Breast epithelium (tissue), 3 donors: ENCODE results near the gene CLCN7.

Experiments
- CTCF ChIP-seq, 3 donors: fragments of 450-650 bp; IDR thresholded peaks; one replicate each; pipeline ENCODE4 v1.5.1; 2016 to 2017; ENCODE audit warnings: antibody characterized with exemption in 3 of 3, mild to moderate bottlenecking in 3 of 3, moderate library complexity in 3 of 3
- POLR2A ChIP-seq: fragments of 450-650 bp; IDR thresholded peaks from one replicate; pipeline ENCODE4 v1.6.1; 2016; ENCODE audit warnings: antibody characterized with exemption, mild to moderate bottlenecking, moderate library complexity

GRCh38 chr16:1434644-1435592 is 39.9 kb downstream of the CLCN7 start:
- TF ChIP-seq POLR2A (no peak), CTCF (IDR thresholded peaks at IDR 0.05) (no peak)
